Measurements from ENCODE around the gene FCRL6. TPM values are rescaled to one million over a fixed set of nuclear protein-coding genes. Genes with fewer than 3 reads are reported as not detected.

The FCRL6 gene, protein sequence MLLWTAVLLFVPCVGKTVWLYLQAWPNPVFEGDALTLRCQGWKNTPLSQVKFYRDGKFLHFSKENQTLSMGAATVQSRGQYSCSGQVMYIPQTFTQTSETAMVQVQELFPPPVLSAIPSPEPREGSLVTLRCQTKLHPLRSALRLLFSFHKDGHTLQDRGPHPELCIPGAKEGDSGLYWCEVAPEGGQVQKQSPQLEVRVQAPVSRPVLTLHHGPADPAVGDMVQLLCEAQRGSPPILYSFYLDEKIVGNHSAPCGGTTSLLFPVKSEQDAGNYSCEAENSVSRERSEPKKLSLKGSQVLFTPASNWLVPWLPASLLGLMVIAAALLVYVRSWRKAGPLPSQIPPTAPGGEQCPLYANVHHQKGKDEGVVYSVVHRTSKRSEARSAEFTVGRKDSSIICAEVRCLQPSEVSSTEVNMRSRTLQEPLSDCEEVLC
- total RNA-seq: not detected in 2 replicates

DNA sequence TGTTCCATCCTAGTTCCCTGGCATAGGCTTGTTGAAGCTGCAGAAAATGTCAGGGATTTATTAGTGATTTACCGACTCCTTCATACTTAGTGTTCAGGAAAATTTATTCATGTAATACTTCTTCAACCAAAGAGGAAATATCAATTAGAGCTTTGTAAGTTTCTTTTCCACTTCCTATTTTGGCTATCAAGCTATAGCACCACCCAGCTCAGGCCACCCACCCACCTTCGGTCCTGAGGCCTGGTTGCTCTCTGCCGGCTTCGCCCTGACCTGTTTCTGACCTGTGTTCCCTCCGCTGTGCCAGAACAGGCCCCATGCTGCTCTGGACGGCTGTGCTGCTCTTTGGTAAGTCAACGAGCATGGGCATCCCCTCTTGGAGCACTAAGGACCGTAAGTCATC, at the start of gene FCRL6:
TSS of gene FCRL6 (plus strand) at position 250 of the 400 bp plus-strand sequence. CDS start at position 315, 65 bp downstream.

DNA sequence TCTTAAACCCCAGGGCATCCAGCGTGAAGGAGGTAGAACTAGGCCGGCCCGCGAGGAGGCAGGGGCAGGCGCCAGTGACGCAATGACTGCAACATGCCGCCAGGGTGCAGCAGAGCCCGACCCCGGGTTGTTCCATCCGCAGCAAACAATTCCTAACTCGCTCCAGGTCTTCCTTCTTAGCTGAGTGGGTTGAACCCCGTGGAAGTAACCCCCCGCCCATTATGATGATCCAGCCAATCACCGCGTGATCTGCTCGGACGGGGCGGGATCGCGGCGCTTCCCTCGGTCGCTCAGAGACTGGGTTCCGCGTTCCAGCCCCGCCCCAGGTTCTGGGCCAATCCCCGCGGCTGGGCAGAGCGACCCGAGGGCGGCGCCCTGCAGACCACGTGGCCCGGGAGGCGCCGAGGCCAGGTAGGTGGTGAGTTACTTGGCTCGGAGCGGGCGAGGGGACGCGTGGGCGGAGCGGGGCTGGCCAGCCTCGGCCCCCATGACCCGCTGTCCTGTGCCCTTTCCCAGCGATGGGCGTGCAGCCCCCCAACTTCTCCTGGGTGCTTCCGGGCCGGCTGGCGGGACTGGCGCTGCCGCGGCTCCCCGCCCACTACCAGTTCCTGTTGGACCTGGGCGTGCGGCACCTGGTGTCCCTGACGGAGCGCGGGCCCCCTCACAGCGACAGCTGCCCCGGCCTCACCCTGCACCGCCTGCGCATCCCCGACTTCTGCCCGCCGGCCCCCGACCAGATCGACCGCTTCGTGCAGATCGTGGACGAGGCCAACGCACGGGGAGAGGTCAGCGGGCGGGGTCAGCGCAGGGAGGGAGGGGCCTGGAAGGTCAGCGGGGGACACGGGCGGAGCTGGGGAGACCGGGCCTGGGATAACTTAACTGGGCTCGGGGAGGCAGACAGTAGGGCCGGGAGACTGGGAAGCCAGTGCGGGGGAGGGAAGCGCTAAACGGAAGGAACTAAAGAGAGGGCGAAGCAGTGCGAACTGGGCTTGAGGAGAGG, 21.3 kb upstream of the FCRL6 start, which contains the start of gene DUSP23:
TSS of gene DUSP23 (plus strand) at position 380 of the 1,000 bp plus-strand sequence. CDS start at position 519, 139 bp downstream.

GRCh38 chr1:159826441-159827101, 24.4 kb downstream of the FCRL6 start, which contains the start of gene SLAMF8:
Gene SLAMF8, plus strand, starts transcription at chr1:159826873. Its CDS starts 26 bp downstream, at chr1:159826899.

GRCh38 chr1:159862557-159862956, 60.4 kb downstream of the FCRL6 start, which contains the start of gene VSIG8:
Gene VSIG8, minus strand, starts transcription at chr1:159862657. Its CDS starts 136 bp downstream, at chr1:159862521.

Small RNA genes within 50 kb of the gene (small RNA-seq; reads per million reads assigned to genes)
- gene RF00570: not detected

Other genes starting within 250 kb of the FCRL6 start
- gene APCS, start 214.5 kb upstream of the FCRL6 start, total RNA-seq: not detected in 2 replicates
- not detected in 2 replicates for gene CRP, start 87.8 kb upstream of the FCRL6 start, total RNA-seq
- 7.6 and 15.9 TPM in 2 replicates for gene DUSP23, start 21.4 kb upstream of the FCRL6 start, total RNA-seq
- 0.24 and 0.49 TPM in 2 replicates for gene SLAMF8, start 24.5 kb downstream of the FCRL6 start, total RNA-seq
- not detected in 2 replicates for gene VSIG8, start 60.3 kb downstream of the FCRL6 start, total RNA-seq
- gene CFAP45, start 97.8 kb downstream of the FCRL6 start, total RNA-seq: 0.12 and 0.16 TPM in 2 replicates
- gene TAGLN2, start 123.1 kb downstream of the FCRL6 start, total RNA-seq: 124 and 172 TPM in 2 replicates
- under 0.01 TPM in 1 of 2 replicates, not detected in the other for gene IGSF9, start 143.3 kb downstream of the FCRL6 start, total RNA-seq
- gene SLAMF9, start 151.9 kb downstream of the FCRL6 start, total RNA-seq: not detected in 2 replicates
- gene PIGM, start 229.6 kb downstream of the FCRL6 start, total RNA-seq: 5.1 and 5.4 TPM in 2 replicates

Data from hair follicle dermal papilla cell (primary cell).